Measurements from ENCODE around the gene KLF13. TPM values are rescaled to one million over a fixed set of nuclear protein-coding genes. Genes with fewer than 3 reads are reported as not detected.

The KLF13 gene
- total and polyA plus RNA-seq, 2 donors (not counting 1 experiment from before 2014, with no cell fraction given) = 39.6 to 42.9 TPM

DNA sequence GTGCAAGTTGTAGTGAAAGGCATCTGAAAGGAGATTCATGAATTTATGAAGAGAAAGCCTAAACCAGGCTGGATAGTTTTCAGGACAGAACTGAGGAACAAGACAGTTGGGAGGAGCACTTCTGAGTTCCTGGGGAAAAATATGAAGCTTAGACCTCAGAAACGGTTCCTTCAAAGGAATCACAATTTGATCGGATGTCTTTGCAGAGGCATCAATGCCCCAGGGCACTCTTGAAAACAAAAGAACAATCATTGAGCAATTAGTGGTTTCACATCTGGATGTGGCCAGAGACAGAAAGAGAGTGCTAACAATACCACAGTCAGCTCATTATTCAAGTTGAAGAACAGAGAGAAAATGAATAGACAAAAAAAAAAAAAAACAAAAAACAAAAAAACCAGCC lies 86.2 kb downstream of the KLF13 start:
- Histone ChIP-seq H3K9ac (ENCODE audit: insufficient read depth, low read length) (no peak overlapping the region), H3K79me2 (ENCODE audit: control insufficient read depth, insufficient read depth, low read length) (no peaks in the 10 kb centered on the region), H2AFZ (ENCODE audit: low read length) (no peak overlapping the region), H3K4me2 (ENCODE audit: extremely low read depth, insufficient read depth, low read length) (no peak overlapping the region), H3K4me3 (replicated peaks in 1 of 4; ENCODE audit: control extremely low read depth in 1 of 4, insufficient read depth in 1 of 4, low read depth in 3 of 4, low read length in 4 of 4) (no peak overlapping the region), H3K9me3 (ENCODE audit: control insufficient read depth, insufficient read depth, low read depth, low read length) (no peaks in the 10 kb centered on the region), H3K4me1 (ENCODE audit: control insufficient read depth, extremely low read depth, insufficient read depth, low read length) (no peaks in the 10 kb centered on the region), H4K20me1 (ENCODE audit: control insufficient read depth, extremely low read depth, insufficient read depth, low read length) (no peaks in the 10 kb centered on the region), H3K27me3 (ENCODE audit: control insufficient read depth, insufficient read depth, low read length) (no peaks in the 10 kb centered on the region), H3K27ac (ENCODE audit: insufficient read depth, low read length) (no peak overlapping the region), H3K36me3 (ENCODE audit: control insufficient read depth, insufficient read depth, low read length) (no peaks in the 10 kb centered on the region)
- DNase-seq (ENCODE audit: low read depth in 2 of 2) = no peak
- TF ChIP-seq EZH2 (IDR thresholded peaks at IDR 0.05; ENCODE audit: low read length, missing control alignments) = no peak
- TF ChIP-seq, protein P1, sequence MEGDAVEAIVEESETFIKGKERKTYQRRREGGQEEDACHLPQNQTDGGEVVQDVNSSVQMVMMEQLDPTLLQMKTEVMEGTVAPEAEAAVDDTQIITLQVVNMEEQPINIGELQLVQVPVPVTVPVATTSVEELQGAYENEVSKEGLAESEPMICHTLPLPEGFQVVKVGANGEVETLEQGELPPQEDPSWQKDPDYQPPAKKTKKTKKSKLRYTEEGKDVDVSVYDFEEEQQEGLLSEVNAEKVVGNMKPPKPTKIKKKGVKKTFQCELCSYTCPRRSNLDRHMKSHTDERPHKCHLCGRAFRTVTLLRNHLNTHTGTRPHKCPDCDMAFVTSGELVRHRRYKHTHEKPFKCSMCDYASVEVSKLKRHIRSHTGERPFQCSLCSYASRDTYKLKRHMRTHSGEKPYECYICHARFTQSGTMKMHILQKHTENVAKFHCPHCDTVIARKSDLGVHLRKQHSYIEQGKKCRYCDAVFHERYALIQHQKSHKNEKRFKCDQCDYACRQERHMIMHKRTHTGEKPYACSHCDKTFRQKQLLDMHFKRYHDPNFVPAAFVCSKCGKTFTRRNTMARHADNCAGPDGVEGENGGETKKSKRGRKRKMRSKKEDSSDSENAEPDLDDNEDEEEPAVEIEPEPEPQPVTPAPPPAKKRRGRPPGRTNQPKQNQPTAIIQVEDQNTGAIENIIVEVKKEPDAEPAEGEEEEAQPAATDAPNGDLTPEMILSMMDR (conservative IDR thresholded peaks at IDR 0.05 in 1 of 2, IDR thresholded peaks at IDR 0.05 in 1 of 2; ENCODE audit: low read depth in 1 of 2, low read length in 2 of 2) = no peak

DNA sequence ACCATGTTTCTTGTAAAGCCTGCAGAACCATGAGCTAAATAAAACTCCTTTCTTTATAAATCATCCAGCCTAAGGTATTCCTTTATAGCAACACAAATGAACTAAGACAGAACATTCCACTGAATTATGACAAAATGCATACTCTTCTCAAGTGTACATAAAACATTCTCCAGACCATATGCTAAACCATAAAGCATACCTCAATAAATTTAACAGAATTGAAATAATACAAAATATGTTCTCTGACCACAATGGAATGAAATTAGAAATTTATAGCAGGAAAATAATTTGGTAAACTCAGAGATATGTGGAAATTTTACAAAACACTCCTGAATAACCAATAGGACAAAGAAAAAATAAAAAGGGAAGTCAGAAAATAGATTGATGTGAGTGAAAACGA lies 88.6 kb downstream of the KLF13 start:
- TF ChIP-seq EZH2 (IDR thresholded peaks at IDR 0.05; ENCODE audit: low read length, missing control alignments) = no peak
- TF ChIP-seq, protein P1 (conservative IDR thresholded peaks at IDR 0.05 in 1 of 2, IDR thresholded peaks at IDR 0.05 in 1 of 2; ENCODE audit: low read depth in 1 of 2, low read length in 2 of 2) = no peak
- H4K20me1 ChIP-seq (ENCODE audit: control insufficient read depth, extremely low read depth, insufficient read depth, low read length) = no peaks in the 10 kb centered on the region
- no peaks in the 10 kb centered on the region for H3K79me2 ChIP-seq (ENCODE audit: control insufficient read depth, insufficient read depth, low read length)

DNA sequence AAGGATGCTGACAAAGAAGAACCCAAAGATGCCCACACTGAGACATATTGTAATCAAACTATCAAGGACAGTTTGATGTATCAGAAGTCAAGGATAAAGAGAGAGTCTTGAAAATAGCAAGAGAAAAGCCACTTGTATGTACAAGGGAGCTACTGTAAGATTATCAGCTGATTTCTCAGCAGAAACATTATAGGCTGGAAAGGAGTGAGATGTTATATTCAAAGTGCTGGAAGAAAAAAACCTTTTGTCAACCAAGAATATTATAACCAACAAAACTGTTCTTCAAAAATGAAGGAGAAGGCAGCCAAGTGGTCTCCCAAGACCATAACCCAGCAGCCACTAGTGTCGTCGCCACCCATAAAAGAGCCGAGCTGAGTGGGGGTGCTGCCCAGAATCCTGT lies 93.2 kb downstream of the KLF13 start:
- Histone ChIP-seq H3K36me3 (ENCODE audit: control insufficient read depth, insufficient read depth, low read length) (no peaks in the 10 kb centered on the region), H3K4me2 (ENCODE audit: extremely low read depth, insufficient read depth, low read length) (no peak overlapping the region), H3K4me1 (ENCODE audit: control insufficient read depth, extremely low read depth, insufficient read depth, low read length) (no peaks in the 10 kb centered on the region), H3K4me3 (replicated peaks in 1 of 4; ENCODE audit: control extremely low read depth in 1 of 4, insufficient read depth in 1 of 4, low read depth in 3 of 4, low read length in 4 of 4) (no peak overlapping the region), H3K9me3 (ENCODE audit: control insufficient read depth, insufficient read depth, low read depth, low read length) (no peaks in the 10 kb centered on the region), H3K27ac (ENCODE audit: insufficient read depth, low read length) (no peak overlapping the region), H4K20me1 (ENCODE audit: control insufficient read depth, extremely low read depth, insufficient read depth, low read length) (no peaks in the 10 kb centered on the region), H3K79me2 (ENCODE audit: control insufficient read depth, insufficient read depth, low read length) (no peaks in the 10 kb centered on the region), H3K27me3 (ENCODE audit: control insufficient read depth, insufficient read depth, low read length) (no peaks in the 10 kb centered on the region), H2AFZ (ENCODE audit: low read length) (no peak overlapping the region), H3K9ac (ENCODE audit: insufficient read depth, low read length) (no peak overlapping the region)
- TF ChIP-seq, protein P1 (conservative IDR thresholded peaks at IDR 0.05 in 1 of 2, IDR thresholded peaks at IDR 0.05 in 1 of 2; ENCODE audit: low read depth in 1 of 2, low read length in 2 of 2) = no peak
- TF ChIP-seq EZH2 (IDR thresholded peaks at IDR 0.05; ENCODE audit: low read length, missing control alignments) = no peak
- DNase-seq (ENCODE audit: low read depth in 2 of 2) = no peak

More for the DNA sequence above, 88.6 kb downstream of the KLF13 start:
- Histone ChIP-seq H3K4me2 (ENCODE audit: extremely low read depth, insufficient read depth, low read length) (no peak overlapping the region), H3K27ac (ENCODE audit: insufficient read depth, low read length) (no peak overlapping the region), H3K4me3 (replicated peaks in 1 of 4; ENCODE audit: control extremely low read depth in 1 of 4, insufficient read depth in 1 of 4, low read depth in 3 of 4, low read length in 4 of 4) (no peak overlapping the region), H3K9me3 (ENCODE audit: control insufficient read depth, insufficient read depth, low read depth, low read length) (no peaks in the 10 kb centered on the region), H3K4me1 (ENCODE audit: control insufficient read depth, extremely low read depth, insufficient read depth, low read length) (no peaks in the 10 kb centered on the region), H3K9ac (ENCODE audit: insufficient read depth, low read length) (no peak overlapping the region), H3K36me3 (ENCODE audit: control insufficient read depth, insufficient read depth, low read length) (no peaks in the 10 kb centered on the region), H3K27me3 (ENCODE audit: control insufficient read depth, insufficient read depth, low read length) (no peaks in the 10 kb centered on the region), H2AFZ (ENCODE audit: low read length) (no peak overlapping the region)
- DNase-seq (ENCODE audit: low read depth in 2 of 2) = no peak
